GM19372 (cell line): ENCODE data around the gene BUB1B.
"Not testable (repeated sequence)": the region's sequence is repeated elsewhere in the genome, so short reads cannot be mapped to it uniquely, and the experiment has no call there.

Source experiments
- ATAC-seq: cut with Tn5 transposase; IDR thresholded peaks from one replicate; pipeline ENCODE4 v1.9.1; 2021; ENCODE audit warnings: mild to moderate bottlenecking, low read depth, moderate library complexity; ENCODE audit not compliant: unreplicated experiment

The BUB1B gene

GRCh38 chr15:40167374-40167773, 6.5 kb downstream of the BUB1B start:
- not testable (repeated sequence) for ATAC-seq

DNA sequence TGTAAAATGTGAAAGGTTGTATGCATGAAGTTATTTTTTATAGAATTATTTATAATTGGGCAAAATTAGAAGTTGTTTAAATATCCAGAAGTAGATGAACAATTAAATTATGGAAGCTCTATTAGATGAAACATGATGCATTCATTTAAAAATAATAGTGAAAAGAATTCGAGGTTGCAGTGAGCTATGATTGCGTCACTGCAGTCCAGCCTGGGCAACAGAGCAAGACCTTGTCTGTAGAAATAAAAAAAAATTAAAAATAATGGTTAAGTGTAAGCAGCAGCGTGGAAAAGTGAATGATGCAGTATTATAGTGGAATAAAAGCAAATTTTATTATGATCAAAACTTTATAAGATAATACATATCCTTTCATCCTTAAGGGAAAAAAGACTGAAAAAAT, 14.3 kb downstream of the BUB1B start:
- ATAC-seq, result no peak

GRCh38 chr15:40182358-40183029, 21.6 kb downstream of the BUB1B start:
- ATAC-seq, result no peak

DNA sequence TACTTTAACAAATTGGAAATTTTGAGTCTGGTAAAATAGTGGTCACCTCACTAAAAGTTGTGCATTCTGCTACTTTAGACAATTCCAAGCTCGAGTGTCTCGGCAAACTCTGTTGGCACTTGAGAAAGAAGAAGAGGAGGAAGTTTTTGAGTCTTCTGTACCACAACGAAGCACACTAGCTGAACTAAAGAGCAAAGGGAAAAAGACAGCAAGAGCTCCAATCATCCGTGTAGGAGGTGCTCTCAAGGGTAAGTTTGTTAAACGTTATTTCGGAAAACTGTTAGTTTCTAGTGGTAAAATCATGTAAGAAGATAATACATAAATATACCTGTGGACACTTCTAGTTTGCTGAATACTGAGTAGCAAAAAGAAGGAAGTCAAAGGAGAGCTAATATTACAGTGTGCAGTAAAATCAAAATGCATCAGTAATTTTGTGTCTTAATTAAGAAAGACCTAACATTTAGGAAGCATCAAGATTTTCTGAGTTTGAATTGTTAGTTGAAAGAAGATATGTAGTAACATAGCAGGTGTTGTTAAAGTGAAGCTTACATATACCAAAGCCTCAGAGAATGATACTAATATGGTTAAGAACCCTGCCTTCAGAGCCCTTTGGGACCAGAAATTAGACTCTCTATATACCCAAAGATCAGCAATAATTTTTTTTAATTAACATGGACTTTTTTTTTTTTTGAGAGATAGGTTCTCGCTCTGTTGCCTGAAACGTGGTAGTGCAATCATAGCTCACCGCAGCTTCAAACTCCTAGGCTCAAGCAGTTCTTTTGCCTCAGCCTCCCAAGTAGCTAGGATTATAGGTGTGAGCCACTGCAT, 23.0 kb downstream of the BUB1B start:
- no peak for ATAC-seq

- no peak for ATAC-seq
Measured at GRCh38 chr15:40190591-40190990, 29.7 kb downstream of the BUB1B start.

GRCh38 chr15:40192942-40193341, 32.1 kb downstream of the BUB1B start:
- no peak for ATAC-seq

DNA sequence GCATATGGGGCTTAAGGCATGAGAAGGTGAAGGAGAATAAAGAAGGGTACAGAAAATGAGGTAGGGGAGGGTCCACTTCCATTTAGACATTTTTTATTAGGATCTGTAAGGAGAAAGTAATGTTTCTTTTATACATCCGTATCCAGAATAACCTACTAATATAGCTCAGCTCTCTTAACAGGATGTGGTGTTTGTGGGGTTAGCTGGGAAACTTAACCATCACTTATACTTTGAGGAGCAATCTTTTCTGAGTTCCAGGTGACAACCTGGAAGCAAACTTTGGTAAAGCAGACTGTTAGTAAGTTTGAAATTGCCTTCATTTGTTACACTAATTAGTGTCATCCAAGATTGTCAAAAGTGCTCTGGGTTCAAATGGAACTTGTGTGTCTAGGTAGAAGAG, 36.6 kb downstream of the BUB1B start:
- no peak for ATAC-seq

DNA sequence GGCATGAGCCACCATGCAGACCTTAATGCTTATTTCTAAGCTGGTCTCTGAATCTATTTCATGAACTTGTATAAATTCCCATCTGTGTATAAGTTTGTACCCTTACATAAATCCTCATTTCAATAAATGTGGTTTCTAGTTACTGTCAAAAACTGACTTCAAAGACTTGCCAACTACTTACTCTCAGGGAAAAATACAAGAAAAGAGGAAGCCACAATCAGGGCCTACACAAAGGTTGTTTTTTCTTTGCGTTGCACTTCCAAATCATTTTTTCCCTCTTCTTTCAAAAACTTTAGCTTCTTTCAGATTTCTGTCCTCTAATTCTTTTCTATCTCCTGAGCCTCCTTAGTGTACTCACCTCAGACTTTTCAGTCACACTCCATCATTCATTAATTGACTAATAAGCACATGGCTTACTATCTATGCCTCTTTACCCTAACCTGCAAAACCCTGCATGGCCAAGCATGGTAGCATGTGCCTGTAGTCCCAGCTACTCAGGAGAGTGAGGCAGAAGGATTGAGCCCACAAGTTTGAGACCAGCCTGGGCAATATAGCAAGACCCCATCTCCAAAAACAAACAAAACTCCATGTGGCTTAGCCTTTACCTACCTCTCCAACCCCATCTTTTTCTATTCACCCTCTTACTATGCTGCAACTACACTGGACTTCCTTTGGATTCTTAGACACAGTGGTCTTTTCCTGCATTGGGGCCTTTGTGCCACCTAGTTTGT, 37.7 kb downstream of the BUB1B start:
- no peak for ATAC-seq

GRCh38 chr15:40204100-40204499, 43.2 kb downstream of the BUB1B start:
- ATAC-seq, result no peak

DNA sequence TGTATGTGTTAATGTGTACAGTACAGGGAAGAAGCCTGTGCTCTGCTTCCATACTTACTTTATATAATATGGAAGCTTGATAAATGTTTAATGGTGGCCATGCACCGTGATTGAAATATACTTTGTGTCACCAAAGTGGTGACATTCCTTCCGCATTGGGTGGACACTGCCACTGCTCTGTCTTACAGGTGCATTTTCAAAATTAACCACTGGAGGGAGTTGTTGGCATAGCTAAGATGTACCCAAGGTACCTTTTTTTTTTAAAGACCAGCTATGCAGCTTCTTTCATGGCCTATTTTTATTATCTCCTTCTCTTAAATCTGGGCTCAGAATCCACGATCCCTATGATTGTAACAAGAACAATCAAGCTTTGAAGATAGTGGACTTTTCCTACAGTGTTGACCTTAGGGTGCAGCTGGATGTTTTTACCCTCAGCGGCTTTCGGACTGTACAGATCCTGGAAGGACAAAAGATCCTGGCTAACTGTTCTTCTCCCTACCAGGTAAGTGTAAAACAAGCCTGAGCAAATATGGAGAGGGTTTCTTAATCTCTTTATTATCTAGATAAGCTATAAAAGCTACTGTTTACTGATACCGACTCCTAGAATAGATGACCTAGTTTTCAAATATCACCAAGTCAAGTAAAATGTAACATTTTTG, 56.4 kb downstream of the BUB1B start:
- no peak for ATAC-seq

GRCh38 chr15:40219801-40220200, 58.9 kb downstream of the BUB1B start:
- no peak for ATAC-seq

- no peak for ATAC-seq
Measured at GRCh38 chr15:40222131-40222530, 61.3 kb downstream of the BUB1B start.

DNA sequence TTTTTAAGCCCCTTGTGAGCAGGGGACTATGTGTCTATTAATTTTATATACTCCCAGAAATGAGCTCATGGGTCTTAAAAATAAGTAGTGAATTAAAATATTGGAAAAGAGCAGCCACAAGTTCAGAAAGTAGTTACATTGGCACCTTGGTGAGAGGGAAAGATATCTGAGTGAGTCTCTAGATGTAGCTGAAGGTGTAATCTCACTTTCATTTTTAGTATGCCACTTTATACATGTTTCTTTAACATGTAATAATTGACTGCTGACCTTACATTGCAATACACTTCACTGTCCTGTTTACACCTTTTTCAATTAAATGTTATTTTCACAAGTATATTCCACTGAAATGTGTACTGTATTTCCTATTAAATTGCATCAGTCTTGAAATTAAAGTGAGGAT, 65.9 kb downstream of the BUB1B start:
- ATAC-seq, result no peak

DNA sequence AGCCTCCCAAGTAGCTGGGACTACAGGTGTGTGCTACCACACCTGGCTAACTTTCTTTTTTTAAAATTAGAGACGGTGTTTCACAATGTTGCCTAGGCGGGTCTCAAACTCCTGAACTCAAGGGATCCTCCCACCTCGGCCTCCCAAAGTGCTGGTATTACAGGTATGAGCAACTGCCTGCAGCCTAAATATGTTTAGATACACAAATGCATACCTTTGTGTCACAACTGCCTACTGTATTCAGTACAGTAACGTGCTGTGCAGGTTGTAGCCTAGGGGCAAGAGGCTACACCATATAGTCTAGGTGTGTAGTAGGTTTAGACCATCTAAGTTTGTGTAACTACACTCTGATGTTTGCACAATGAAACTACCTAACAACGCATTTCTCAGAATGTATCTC, 68.4 kb downstream of the BUB1B start:
- ATAC-seq, result no peak

GRCh38 chr15:40229956-40230355, 69.1 kb downstream of the BUB1B start:
- no peak for ATAC-seq

GRCh38 chr15:40232625-40233070, 71.8 kb downstream of the BUB1B start:
- ATAC-seq, result no peak

DNA sequence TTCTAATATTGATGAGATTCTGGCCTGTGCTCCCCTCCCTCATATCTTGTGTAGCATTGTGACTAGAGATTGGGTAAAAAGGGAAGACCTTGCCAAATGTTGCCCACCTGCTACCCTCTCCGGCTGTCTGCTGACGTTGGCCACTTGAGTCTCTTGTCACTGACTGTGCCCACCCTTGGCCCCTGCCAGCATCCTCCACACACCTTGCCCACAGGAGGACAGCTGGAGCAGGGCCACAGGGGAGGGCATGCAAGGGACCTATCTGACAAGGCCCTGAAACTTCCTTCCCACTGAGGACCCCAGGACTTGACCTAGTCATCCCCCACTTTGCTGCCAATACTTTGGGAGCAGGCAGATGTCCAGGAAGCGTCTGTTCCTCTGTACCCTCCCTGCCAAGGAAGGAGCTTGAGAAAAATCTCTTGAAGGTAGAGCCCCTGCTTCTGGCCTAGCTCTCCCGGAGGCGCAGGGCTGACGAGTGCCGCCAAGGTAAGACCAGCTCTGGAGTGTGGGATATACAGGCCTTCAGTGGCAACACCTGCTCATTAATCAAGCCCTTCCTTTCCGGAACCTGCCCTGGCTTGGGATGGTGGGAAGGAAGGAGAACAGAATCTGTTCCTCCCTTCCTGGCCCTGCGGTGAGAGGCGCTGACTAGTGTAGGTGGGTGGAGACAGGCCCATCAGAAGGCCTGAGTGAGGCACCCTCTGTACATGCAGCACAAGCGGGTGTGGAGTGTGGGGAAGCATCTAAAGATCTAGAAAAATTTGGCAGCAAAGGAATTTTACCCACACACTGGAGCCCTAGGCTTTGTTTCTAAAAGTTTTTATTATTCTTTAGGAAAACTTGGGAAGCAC, 73.1 kb downstream of the BUB1B start:
- ATAC-seq, result no peak

DNA sequence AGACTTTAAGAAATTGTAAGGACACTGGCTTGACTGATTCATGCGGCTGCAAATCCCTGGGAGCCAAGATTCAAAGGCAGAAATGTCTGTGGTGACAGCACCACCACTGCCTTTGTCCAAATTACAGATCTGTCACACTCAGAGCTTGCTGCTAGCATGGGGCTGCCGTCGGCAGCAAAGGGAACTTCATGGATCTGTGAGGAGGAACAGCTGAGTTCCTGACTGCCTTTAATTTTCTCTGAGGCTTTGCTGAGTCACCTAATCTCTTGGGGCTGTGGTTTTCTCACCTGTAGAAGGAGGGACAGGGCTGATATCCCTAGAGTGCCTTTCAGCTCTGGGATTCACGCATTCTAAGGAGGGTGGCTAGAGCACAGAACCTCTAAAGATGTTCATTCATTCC, 73.9 kb downstream of the BUB1B start:
- no peak for ATAC-seq

GRCh38 chr15:40235201-40235885, 74.5 kb downstream of the BUB1B start:
- no peak for ATAC-seq
